GM18526 (cell line): Measurements from ENCODE around the gene ERP27.

Experiments
- POLR2A ChIP-seq: IDR thresholded peaks from 3 replicates; pipeline ENCODE4 v1.6.1; 2011; ENCODE audit not compliant: insufficient read length; ENCODE audit errors: extremely low read depth

ERP27 gene

DNA sequence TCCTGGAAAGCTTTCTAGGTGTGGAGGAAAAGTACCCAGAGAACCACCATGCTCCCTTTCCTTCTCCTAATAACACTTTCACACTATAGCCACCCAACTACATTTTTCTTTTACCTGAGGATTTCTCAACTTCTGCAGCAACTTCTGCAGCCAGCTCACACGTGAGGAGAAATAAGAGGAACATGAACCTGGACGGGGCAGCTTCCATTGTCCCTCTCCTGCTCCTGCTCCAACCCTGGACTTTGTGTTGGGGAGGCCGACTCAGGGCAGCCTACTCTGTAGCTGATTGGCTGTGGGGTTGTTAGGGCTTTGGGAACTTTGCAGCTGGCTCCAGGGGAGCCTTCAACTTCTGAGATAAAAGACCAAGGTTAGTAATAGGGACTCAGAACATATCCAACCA, at the start of gene ERP27:
TSS of gene ERP27 (minus strand) at position 237 of the 400 bp plus-strand sequence. CDS start at position 208, 29 bp downstream.
- TF ChIP-seq POLR2A, result no peak

DNA sequence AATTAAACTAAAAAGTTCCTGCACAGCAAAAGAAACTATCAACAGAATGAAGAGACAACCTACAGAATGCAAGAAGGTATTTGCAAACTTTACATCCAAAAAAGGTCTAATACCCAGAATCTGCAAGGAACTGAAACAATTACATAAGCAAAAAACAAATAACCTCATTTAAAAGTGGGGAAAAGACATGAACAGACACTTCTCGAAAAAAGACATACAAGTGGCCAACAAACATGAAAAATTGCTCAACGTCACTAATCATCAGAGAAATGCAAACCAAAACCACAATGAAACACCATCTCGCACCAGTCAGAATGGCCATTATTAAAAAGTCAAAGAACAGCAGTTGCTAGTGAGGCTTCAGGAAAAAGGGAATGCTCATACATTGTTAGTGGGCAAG, 49.7 kb upstream of the ERP27 start:
- TF ChIP-seq POLR2A, result no peak

DNA sequence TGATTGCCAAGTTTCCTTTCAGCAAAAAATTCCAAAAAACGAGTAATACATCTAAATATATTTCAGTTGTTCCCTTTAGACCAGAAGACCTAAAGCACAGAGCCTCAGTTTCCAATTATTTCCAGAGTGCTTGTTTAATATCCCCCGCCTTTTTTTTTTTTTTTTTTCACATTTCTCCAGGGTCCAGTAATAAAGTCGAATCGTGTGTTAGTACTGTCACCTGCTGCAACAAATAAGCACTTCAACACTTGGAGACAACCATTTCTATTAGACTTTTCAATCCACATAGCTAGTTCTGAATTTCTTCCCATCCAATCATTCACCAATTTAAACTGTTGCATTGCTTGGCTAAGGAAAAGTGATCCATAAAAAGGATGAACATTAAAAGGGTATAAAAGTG, 48.1 kb upstream of the ERP27 start:
- no peak for TF ChIP-seq POLR2A

GRCh38 chr12:14984766-14985285, 46.5 kb upstream of the ERP27 start:
- TF ChIP-seq POLR2A, result no peak

DNA sequence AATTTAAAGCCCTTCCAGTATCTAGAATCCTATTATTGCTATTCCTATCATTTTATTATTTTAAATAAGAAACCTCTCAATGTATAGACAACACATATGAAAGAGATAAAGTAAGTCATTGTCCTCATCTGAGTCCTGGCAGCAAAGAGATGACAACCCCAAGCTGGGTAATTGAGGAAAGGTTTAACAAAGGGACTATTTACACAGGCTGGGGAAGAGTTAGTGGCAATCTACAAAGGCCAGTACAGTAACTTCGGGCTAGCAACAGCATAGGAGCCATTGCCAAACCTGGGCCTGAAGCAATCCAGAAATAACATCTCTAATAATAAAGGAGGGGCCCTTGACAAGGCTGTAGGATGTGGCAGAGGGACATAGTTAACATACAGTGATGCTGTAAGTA, 45.7 kb upstream of the ERP27 start:
- TF ChIP-seq POLR2A, result no peak

- no peak for TF ChIP-seq POLR2A
Measured at GRCh38 chr12:14982991-14983390, 44.7 kb upstream of the ERP27 start.

GRCh38 chr12:14982562-14982961, 44.2 kb upstream of the ERP27 start:
- no peak for TF ChIP-seq POLR2A

- no peak for TF ChIP-seq POLR2A
Measured at GRCh38 chr12:14981049-14981448, 42.7 kb upstream of the ERP27 start.

- no peak for TF ChIP-seq POLR2A
Measured at GRCh38 chr12:14979468-14979867, 41.1 kb upstream of the ERP27 start.

GRCh38 chr12:14976658-14977057, 38.3 kb upstream of the ERP27 start:
- TF ChIP-seq POLR2A, result no peak

DNA sequence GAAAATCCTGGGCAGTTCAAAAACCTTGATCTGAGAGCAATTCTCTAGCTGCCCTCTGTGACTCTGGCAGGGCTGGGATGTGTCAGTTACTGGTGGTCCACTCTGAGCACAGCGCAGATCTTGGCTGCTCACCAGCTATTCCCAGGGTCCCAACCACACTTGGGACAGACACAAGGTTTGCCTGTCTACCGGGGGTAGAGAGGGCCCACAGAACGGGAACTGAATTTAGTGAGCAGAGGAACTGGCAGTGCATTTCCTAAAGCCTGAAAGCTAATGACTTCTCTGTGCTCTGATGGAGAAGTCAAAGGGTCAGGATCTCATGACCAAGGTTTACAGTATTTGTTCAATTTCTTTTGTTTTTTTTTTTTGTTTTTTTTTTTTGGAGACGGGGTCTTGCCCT, 37.1 kb upstream of the ERP27 start:
- no peak for TF ChIP-seq POLR2A

DNA sequence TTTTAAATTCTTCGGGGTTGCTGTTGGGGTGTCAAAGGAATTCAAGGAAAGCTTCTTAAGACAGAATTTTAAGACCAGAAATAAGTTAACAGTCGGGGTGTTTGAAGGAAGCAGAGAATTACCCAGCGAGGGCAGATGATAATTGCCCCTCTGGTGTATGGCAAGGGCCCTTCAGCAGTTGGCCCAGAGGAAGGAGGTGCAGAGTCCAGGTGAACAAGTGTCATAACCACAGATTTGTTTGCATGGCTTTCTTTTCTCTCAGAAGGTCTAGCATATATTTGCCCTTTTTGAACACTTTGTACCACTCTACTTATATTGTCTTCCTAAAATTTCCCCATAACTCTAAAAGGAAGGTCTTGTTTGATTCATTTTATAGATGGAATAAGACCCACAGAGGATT, 36.3 kb upstream of the ERP27 start:
- TF ChIP-seq POLR2A, result no peak

- no peak for TF ChIP-seq POLR2A
Measured at GRCh38 chr12:14972816-14973215, 34.5 kb upstream of the ERP27 start, which contains the start of gene PDE6H. Gene PDE6H, plus strand, starts transcription at chr12:14973042. Its CDS starts 4,971 bp downstream, at chr12:14978013.

DNA sequence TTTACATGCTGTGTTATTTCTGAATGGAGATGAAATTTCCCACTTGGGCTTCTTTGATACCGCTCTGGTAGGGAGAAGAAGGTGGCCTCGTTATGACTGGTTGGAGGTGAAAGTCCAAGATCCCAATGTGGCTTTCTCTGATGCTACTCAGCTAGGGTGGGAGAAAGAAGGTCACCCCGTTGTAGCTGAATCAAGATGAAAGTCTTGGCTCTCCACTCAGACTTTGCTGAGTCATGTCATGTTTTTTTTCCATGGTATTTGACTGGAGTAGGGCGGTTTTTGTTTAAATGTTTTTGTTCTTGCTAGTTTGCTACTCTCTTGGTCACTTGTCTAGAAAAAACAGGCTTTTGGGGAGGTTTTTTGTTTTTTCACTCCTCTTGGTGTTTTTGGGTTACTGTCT, 32.1 kb upstream of the ERP27 start:
- TF ChIP-seq POLR2A, result no peak

- TF ChIP-seq POLR2A, result no peak
Measured at GRCh38 chr12:14968478-14968877, 30.1 kb upstream of the ERP27 start.

DNA sequence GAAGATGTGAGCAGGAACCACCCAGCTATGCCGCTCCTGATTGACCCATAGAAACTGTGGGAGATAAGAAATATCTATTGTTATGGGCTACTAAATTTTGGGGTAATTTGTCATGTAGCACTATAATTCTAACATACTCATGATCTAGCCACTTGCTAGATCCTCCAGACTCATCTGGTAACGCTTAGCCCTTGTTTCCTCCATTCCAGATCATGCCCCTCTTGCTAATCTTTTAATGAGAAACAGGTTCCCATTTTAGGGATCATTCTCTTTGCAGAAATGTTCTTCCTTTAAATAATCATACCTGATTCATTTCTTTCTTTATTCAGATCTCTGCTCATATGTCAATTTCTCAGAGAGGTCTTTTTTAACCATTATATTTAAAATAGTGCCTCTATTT, 26.9 kb upstream of the ERP27 start:
- no peak for TF ChIP-seq POLR2A

GRCh38 chr12:14964406-14964805, 26.1 kb upstream of the ERP27 start:
- no peak for TF ChIP-seq POLR2A
